NCI-H2107 treated with DMSO at 0.1 percent for 48 hours (cell line): ENCODE data around the gene SPO11.

ENCODE experiments used
- DNase-seq: peaks from one replicate; lab custom pipeline; 2025; ENCODE audit not compliant: unreplicated experiment; lab: John Stamatoyannopoulos, UW

Gene SPO11

DNA sequence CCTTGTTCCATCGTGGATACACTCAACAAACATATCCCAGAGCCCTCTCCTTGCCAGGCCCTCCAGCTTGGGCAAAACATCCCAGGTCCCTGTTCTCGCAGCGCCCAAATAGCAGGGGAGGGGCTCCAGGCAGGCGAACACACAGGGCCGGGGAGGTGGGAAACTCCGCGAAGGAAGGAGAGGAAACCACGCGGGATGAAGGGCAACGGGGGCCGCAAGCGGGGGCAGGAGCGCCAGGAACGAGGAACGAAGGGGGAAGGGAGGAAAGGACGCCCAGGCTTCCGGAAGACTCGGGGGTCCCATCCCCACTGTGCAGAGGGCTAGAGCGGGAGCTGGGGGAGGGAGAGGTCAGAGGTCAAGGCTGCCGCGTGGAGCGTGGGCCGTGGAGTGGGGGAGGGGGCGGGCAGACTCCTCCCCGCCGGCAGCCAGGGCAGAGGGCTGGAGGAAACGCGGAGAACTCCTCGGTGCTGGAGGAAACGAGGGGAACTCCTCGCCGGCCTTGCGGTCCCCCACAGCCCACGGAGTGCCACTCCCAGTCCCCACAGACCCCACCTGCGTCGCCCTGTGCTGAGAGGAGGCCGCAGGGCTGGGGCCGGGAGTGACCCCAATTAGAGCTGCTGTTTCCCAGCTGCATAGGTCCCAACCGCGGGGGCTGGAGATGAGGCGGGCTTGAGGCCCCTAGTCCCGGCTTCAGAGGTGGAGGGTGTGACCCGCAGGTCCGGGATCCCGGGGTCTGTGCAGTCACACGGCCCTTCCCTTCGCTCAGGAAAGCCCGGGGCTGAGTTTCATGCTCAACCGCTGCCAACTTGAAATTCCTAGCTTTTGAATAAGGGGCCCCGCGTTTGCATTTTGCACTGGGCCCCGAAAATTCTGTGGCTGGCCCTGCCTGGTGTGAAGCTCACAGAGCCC is 60.3 kb downstream of the SPO11 start:
- no peak for DNase-seq

DNA sequence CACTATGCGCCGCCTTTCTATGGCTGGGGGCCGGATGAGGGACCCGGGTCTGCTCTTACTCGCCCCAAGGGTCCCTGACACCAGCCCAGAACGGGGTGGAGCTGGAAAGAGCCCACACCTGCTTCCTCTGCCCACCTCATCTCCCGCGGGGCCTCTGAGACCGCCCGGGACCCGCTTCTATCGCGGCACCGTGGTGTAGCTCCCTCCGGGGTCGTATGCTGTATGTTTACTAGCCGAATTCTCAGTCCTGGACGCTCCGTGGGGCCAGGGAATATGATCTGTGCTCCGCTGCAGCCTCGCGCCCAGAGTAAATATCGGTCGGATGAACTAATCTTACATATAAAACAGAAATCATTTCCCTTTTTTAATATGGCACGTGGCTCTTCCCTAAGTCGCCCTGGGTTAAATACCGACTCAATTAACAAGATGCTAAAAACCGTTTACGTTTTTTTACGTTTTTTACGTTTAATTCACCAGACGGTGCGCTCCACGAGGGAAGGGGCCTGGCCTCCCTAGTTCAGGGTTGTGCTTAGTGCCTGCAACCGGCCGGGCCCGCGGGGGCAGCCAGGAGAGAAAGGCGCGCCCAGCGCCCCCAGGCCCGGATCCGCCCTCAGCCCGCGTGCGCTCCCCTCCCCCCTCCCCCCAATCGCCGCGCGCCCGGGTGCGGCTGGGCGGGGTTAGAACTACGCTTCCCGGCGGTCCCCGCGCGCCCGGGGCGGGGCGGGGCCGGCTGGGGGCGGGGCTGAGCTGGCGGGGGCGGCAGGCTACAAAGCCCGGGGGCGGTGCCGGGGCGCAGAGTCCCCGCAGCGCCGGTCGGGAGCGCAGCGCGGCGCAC is 61.2 kb downstream of the SPO11 start, which contains the start of gene RBM38:
Gene RBM38 (plus strand): TSS at position 793 of the 835 bp plus-strand sequence. CDS start 186 bp downstream, outside the sequence.
- DNase-seq, result no peak

DNA sequence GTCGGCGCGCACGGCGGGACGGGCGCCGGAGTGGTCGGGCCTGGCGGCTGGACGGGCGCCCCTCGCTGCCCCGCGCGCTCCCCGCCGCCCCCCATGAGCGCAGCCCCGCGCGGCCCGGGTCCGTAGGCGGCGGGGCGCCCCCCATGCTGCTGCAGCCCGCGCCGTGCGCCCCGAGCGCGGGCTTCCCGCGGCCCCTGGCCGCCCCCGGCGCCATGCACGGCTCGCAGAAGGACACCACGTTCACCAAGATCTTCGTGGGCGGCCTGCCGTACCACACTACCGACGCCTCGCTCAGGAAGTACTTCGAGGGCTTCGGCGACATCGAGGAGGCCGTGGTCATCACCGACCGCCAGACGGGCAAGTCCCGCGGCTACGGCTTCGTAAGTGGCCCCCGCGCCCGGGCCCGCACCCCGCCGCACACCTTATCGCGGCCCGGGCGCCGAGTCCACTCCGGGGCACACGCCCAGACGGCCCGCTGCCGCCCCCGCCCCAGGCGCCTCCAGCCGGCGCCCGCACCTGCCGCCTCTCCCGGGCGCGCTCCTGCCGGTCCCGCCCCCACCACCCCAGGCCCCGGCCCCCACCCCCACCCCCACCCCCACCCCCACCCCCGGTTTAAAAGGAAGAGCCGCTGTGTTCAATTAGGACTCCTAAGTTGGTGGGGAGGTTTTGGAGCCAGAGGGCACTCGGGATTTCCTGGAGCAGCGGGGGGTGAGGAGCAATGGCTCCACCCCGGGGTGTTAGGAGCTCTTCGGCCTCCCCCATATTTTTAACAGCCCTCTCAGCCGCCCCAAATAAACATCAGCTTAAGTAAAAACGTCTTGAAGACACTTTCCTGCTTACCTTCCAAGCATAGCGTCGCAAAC is 62.1 kb downstream of the SPO11 start:
- no peak for DNase-seq

DNA sequence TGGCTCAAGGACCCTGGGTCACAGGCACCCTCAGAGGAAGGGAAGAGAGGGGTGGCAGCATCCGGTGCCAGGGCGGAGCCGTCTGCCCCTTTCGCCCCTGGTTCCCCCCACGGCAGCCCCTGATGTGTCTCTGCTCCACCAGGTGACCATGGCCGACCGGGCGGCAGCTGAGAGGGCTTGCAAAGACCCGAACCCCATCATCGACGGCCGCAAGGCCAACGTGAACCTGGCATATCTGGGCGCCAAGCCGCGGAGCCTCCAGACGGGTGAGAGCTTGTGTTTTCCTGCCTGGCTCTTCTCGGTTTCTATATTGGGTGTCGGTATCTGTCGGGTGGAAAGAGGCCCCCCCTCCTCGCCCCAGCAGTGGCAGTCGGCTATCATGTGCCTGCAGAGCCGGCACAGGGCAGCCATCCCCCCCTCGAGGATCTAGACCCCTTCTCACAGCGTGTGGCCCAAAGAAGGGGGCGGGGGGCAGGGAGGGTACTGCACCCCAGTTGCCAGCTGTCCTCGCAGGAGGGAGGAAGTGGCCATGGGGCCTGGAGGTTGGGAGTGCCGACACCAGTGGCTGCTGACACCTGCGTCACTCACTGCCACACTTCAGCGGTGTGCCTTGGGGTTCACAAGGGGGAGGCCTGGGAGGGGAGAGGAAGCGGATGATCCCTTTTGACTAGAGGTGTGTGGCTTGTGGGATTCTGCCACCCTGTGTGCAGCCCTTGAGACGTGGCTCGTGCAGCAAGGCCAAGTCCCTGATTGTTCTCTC is 63.1 kb downstream of the SPO11 start:
- peak; percentile 36 for DNase-seq
